AG04450 (cell line): ENCODE data around the gene FUNDC2. TPM values are rescaled to one million over a fixed set of nuclear protein-coding genes. Genes with fewer than 3 reads are reported as not detected.

Experiments
- CTCF ChIA-PET: fragments of 300-600, 350-600 bp; formaldehyde crosslinking; extraction: SDS; loops from one replicate; lab custom pipeline; 2022; ENCODE audit warnings: antibody characterized with exemption, inconsistent platforms; lab: Charles Lee
- POLR2A ChIA-PET: fragments of 350-600 bp; formaldehyde crosslinking; extraction: SDS; loops from one replicate; lab custom pipeline; 2021; ENCODE audit warnings: antibody characterized with exemption, inconsistent platforms; lab: Yijun Ruan, JAX
- DNase-seq: peaks from one replicate; pipeline ENCODE4 v3.0.0-alpha.2; 2011; ENCODE audit warnings: low read depth, low spot score
- H3K27ac ChIP-seq: one replicate; pipeline ENCODE4 v1.5.1; 2012; ENCODE audit warnings: low read depth, low read length, control low read depth
- H3K27me3 ChIP-seq: one replicate; pipeline ENCODE4 v1.6.0; 2012; ENCODE audit warnings: low read length; ENCODE audit not compliant: control insufficient read depth, insufficient read depth
- H3K4me3 ChIP-seq: 2 replicates; pipeline ENCODE4 v1.5.1; 2011; ENCODE audit warnings: mild to moderate bottlenecking, low read depth, low read length, control low read depth
- H3K9me3 ChIP-seq: 2 replicates; pipeline ENCODE4 v1.5.1; 2012; ENCODE audit warnings: low read length; ENCODE audit not compliant: control insufficient read depth, insufficient read depth
- CTCF ChIP-seq: IDR thresholded peaks from 2 replicates; pipeline ENCODE4 v1.5.1; 2011; ENCODE audit warnings: low read depth, low read length, control low read depth, inconsistent platforms
- polyA minus RNA-seq: library from RNA; depleted of rRNA, polyadenylated mRNA; stranded (reverse); fragments of >200 nt; gene quantifications from 2 replicates; pipeline ENCODE4 v1.2.3, GENCODE V29; 2011; rRNA and poly(A)+ RNA removed
- polyA plus RNA-seq: library from polyadenylated mRNA; depleted of rRNA; stranded (reverse); fragments of >200 nt; gene quantifications from 2 replicates; pipeline ENCODE4 v1.2.3, GENCODE V29; 2011; rRNA removed

Gene FUNDC2
- polyA plus RNA-seq: 83.9 and 93.0 TPM in 2 replicates
- polyA minus RNA-seq: 16.6 and 18.2 TPM in 2 replicates

DNA sequence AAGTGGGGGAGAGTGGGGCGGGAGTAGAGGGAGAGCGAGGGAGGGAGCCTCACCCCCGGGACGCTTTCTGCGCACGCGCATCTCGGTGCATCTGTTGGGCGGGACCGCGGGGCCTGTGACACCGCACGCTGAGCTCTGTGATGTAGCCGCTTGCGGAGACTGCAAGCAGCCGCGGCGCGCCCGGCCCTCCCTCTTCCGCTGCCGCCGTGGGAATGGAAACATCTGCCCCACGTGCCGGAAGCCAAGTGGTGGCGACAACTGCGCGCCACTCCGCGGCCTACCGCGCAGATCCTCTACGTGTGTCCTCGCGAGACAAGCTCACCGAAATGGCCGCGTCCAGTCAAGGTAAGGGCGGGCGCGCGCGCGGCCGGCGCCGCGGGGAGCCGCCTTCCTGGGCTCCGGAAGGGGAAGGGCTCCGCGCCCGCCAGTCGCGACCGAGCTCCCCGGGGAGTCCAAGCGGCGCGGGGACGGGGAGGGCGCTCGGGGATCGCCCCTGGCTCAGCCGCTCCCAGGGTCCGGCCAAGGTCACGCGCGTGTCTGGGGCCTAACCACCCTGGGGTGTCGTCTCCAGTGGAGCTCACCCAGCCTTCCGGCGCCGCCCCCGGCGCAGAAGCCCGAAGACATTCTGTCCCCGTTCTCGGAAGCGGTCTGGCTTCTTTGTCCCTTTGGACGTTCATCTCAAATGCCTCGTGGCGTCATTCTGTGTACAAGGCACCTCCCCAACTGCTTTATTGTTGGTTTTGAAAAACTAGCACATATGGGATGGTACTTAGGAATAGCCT lies at the start of gene FUNDC2:
FUNDC2 (plus strand) TSS at position 118 of the 782 bp plus-strand sequence; CDS start at position 213, 95 bp downstream.
- ChIA-PET POLR2A (interaction anchor here (0.6 to 1.3 kb wide), 3 partner anchors 9 to 30 kb away, joined by 3 to 5 read pairs (median 5); no protein-coding TSS in a partner anchor), CTCF (no interaction called here)
- no peaks in the 10 kb centered on the region for H3K9me3 ChIP-seq
- peak within 1 kb of the TSS; percentile 62 for H3K4me3 ChIP-seq
- peaks cover 3% of the 10 kb centered on the region for H3K27me3 ChIP-seq
- peak within 1 kb of the TSS; percentile 95 for H3K27ac ChIP-seq
- DNase-seq: peak; percentile 79
- TF ChIP-seq CTCF: no peak

DNA sequence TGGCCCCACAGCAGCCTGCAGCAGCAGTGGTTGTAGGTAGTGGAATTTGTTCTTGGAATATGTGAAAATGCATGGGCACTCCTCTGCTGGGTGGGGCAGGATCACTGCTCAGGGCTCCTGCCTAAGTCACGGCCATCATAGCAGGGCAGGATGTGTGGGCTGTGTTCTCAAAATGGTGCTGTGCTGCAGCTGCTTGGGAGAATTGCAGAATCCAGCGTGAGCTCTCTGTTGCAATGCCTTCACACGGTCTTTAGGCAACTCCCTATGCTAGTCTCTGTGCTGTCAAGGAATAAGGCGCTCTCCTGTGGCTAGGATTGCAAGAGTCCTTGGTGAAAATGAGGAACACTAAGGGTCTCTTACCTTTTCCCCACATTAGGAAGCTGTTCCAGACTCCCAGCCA lies 47.0 kb upstream of the FUNDC2 start:
- H3K27me3 ChIP-seq: no peaks in the 10 kb centered on the region
- CTCF ChIA-PET: interaction anchor here (0.8 to 1.8 kb wide), 13 partner anchors 9 to 237 kb away, joined by 3 to 17 read pairs (median 5); partner anchors contain the start of gene VBP1
- POLR2A ChIA-PET: no interaction called here
- no peak overlapping the region for H3K27ac ChIP-seq
- TF ChIP-seq CTCF: no peak
- DNase-seq: no peak
- H3K4me3 ChIP-seq: no peak overlapping the region
- no peaks in the 10 kb centered on the region for H3K9me3 ChIP-seq

GRCh38 chrX:154980330-154981115 lies 46.1 kb upstream of the FUNDC2 start:
- CTCF ChIA-PET: interaction anchor here (0.6 to 1.8 kb wide), 17 partner anchors 9 to 236 kb away, joined by 3 to 17 read pairs (median 4); partner anchors contain the start of gene VBP1
- H3K27me3 ChIP-seq: no peaks in the 10 kb centered on the region

GRCh38 chrX:154981116-154981411 lies 45.6 kb upstream of the FUNDC2 start:
- no peak for TF ChIP-seq CTCF
- Histone ChIP-seq H3K27ac (no peak overlapping the region), H3K27me3 (no peaks in the 10 kb centered on the region), H3K9me3 (no peaks in the 10 kb centered on the region), H3K4me3 (no peak overlapping the region)
- ChIA-PET POLR2A (no interaction called here), CTCF (interaction anchor here (1.0 to 1.8 kb wide), 4 partner anchors 67 to 235 kb away, joined by 4 to 17 read pairs (median 8); partner anchors contain the start of gene VBP1)
- no peak for DNase-seq

More at GRCh38 chrX:154980330-154981115, 46.1 kb upstream of the FUNDC2 start:
- POLR2A ChIA-PET: no interaction called here
- peak; percentile 60 for TF ChIP-seq CTCF
- DNase-seq: peak; percentile 11
- Histone ChIP-seq H3K4me3 (peak overlapping the region; percentile 58), H3K9me3 (no peaks in the 10 kb centered on the region), H3K27ac (no peak overlapping the region)
